PC-3 (cell line): Measurements from ENCODE around the gene CRPPA. TPM values are rescaled to one million over a fixed set of nuclear protein-coding genes. Genes with fewer than 3 reads are reported as not detected.
"Not testable (repeated sequence)": the region's sequence is repeated elsewhere in the genome, so short reads cannot be mapped to it uniquely, and the experiment has no call there.

Source experiments
- ATAC-seq: fragments of 200-7000 bp; cut with Tn5 transposase; 2 replicates; pipeline ENCODE4 v1.9.1; 2020; ENCODE audit warnings: mild to moderate bottlenecking, moderate library complexity
- BruUV-seq: library from RNA; stranded (reverse); fragments of 400-500 nt; replicated peaks from 2 replicates; lab custom pipeline; 2021; lab: Mats Ljungman, UMichigan
- CTCF ChIA-PET: fragments of 300-600 bp; sonication (Branson Sonifier 250); formaldehyde crosslinking; loops from one replicate; lab custom pipeline; 2022; ENCODE audit warnings: antibody characterized with exemption; lab: Charles Lee
- POLR2A ChIA-PET: fragments of 300-600 bp; sonication (Branson Sonifier 250); formaldehyde crosslinking; loops from one replicate; lab custom pipeline; 2022; ENCODE audit warnings: antibody characterized with exemption; ENCODE audit not compliant: unreplicated experiment; lab: Charles Lee
- DNase-seq: peaks from one replicate; pipeline ENCODE4 v3.0.0-alpha.2; 2015
- H2AFZ ChIP-seq: fragments of 300-600 bp; sonication (generic); 2 replicates; pipeline ENCODE4 v1.6.0; 2016; ENCODE audit warnings: antibody characterized with exemption, low read length
- H3F3A ChIP-seq: fragments of 300-600 bp; sonication (generic); one replicate; pipeline ENCODE4 v1.6.0; 2017; ENCODE audit warnings: antibody characterized with exemption, low read length, control low read depth, mild to moderate bottlenecking; ENCODE audit not compliant: unreplicated experiment
- H3K27ac ChIP-seq: fragments of 300-600 bp; sonication (generic); 2 replicates; pipeline ENCODE4 v1.5.1; 2016; ENCODE audit warnings: mild to moderate bottlenecking, low read length
- H3K27me3 ChIP-seq: fragments of 300-600 bp; sonication (generic); 2 replicates; pipeline ENCODE4 v1.6.1; 2016; ENCODE audit warnings: low read length, mixed read lengths
- H3K36me3 ChIP-seq: fragments of 300-600 bp; sonication (generic); 2 replicates; pipeline ENCODE4 v1.6.1; 2016; ENCODE audit warnings: low read depth, mixed run types, low read length, mixed read lengths
- H3K4me1 ChIP-seq: fragments of 300-600 bp; sonication (generic); 2 replicates; pipeline ENCODE4 v1.5.1; 2016; ENCODE audit warnings: low read length; ENCODE audit not compliant: insufficient read depth
- H3K4me2 ChIP-seq: fragments of 300-600 bp; sonication (generic); 2 replicates; pipeline ENCODE4 v1.6.0; 2016; ENCODE audit warnings: low read length
- H3K4me3 ChIP-seq: fragments of 300-600 bp; sonication (generic); 2 replicates; pipeline ENCODE4 v1.5.1; 2016; ENCODE audit warnings: mild to moderate bottlenecking, low read length, mixed read lengths
- H3K79me2 ChIP-seq: fragments of 300-600 bp; sonication (generic); 2 replicates; pipeline ENCODE4 v1.6.1; 2017; ENCODE audit warnings: low read length, mixed read lengths
- H3K9ac ChIP-seq: fragments of 300-600 bp; sonication (generic); 2 replicates; pipeline ENCODE4 v1.6.0; 2016; ENCODE audit warnings: mild to moderate bottlenecking, low read length
- H3K9me2 ChIP-seq: fragments of 300-600 bp; sonication (generic); replicated peaks from 2 replicates; pipeline ENCODE4 v1.6.1; 2016; ENCODE audit warnings: mixed run types, low read length, mixed read lengths
- H3K9me3 ChIP-seq: fragments of 300-600 bp; sonication (generic); 2 replicates; pipeline ENCODE4 v1.6.1; 2016; ENCODE audit warnings: low read length, mixed read lengths
- H4K20me1 ChIP-seq: fragments of 300-600 bp; sonication (generic); 2 replicates; pipeline ENCODE4 v1.6.1; 2016; ENCODE audit warnings: low read length, mixed read lengths
- EZH2 ChIP-seq: fragments of 300-600 bp; sonication (generic); IDR thresholded peaks from one replicate; pipeline ENCODE4 v1.6.1; 2017; ENCODE audit warnings: antibody characterized with exemption, mild to moderate bottlenecking, low read length; ENCODE audit not compliant: unreplicated experiment
- EZH2phosphoT487 ChIP-seq: fragments of 300-600 bp; sonication (generic); IDR thresholded peaks from 2 replicates; pipeline ENCODE4 v1.6.1; 2018; ENCODE audit warnings: mild to moderate bottlenecking, antibody characterized with exemption, low read length, borderline replicate concordance
- intact Hi-C: fragments of 100-400 bp; cut with micrococcal nuclease; formaldehyde crosslinking; loops from 2 replicates; pipeline ENCODE4 v1.9.0; 2023
- total RNA-seq: library from RNA; depleted of rRNA; stranded (reverse); fragments of >200 nt; gene quantifications from 2 replicates; pipeline ENCODE4 v1.2.3, GENCODE V29; 2014
- TF ChIP-seq, protein P1 (sequence below): fragments of 300-600 bp; sonication (generic); conservative IDR thresholded peaks from 2 replicates; pipeline ENCODE4 v1.5.1; 2017; ENCODE audit warnings: antibody characterized with exemption, low read depth, mild to moderate bottlenecking, low read length

CRPPA gene
- total RNA-seq, 1 experiment from 2014 or later, result 1.2 TPM

DNA sequence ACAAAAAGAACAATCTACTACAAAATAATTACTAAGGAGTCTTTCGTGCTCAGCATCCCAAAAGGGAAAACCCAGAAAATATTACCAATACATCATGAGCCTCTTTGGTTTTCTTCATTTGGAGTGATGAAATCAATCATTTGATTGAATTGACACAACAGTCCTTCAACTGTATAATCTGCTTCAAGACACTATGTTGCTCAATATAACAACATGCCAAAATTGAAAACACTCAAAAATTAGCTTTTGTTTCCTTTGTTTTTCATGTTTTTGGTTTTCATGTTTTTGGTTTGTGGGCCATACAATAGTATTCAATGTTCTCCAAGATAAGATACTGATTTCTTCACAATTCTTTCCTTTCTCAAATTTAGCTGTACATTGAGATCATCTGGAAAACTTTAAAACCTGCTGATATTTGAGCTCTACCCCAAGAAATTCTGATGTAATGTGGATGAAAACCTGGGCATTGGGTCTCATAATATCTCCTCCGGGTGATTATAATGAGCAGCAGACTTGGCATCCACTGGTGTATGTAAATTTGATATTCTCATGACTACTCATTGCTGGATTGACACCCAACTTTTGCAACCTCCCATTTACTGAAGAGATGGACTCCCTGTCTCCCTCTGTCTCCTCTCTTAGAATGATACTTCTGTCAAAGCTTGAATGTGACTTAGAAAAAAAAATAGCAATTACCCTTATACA, 39.6 kb upstream of the CRPPA start:
- DNase-seq (no peak), ATAC-seq (no peak)
- ChIA-PET POLR2A (no interaction called here), CTCF (no interaction called here)
- H3K79me2 ChIP-seq, result no peaks in the 10 kb centered on the region
- no peak overlapping the region for H2AFZ ChIP-seq
- TF ChIP-seq EZH2 (no peak), EZH2phosphoT487 (no peak)
- TF ChIP-seq, protein P1, sequence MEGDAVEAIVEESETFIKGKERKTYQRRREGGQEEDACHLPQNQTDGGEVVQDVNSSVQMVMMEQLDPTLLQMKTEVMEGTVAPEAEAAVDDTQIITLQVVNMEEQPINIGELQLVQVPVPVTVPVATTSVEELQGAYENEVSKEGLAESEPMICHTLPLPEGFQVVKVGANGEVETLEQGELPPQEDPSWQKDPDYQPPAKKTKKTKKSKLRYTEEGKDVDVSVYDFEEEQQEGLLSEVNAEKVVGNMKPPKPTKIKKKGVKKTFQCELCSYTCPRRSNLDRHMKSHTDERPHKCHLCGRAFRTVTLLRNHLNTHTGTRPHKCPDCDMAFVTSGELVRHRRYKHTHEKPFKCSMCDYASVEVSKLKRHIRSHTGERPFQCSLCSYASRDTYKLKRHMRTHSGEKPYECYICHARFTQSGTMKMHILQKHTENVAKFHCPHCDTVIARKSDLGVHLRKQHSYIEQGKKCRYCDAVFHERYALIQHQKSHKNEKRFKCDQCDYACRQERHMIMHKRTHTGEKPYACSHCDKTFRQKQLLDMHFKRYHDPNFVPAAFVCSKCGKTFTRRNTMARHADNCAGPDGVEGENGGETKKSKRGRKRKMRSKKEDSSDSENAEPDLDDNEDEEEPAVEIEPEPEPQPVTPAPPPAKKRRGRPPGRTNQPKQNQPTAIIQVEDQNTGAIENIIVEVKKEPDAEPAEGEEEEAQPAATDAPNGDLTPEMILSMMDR, result no peak
- H3K9me3 ChIP-seq, result no peaks in the 10 kb centered on the region
- no peak overlapping the region for H3K4me2 ChIP-seq
- H3K4me3 ChIP-seq, result no peak overlapping the region
- H3K9me2 ChIP-seq, result no peaks in the 10 kb centered on the region
- H3K36me3 ChIP-seq, result no peaks in the 10 kb centered on the region
- BruUV-seq, result no TSS peak
- H3F3A ChIP-seq, result no peaks in the 10 kb centered on the region
- H3K4me1 ChIP-seq, result no peaks in the 10 kb centered on the region
- H3K27me3 ChIP-seq, result no peaks in the 10 kb centered on the region
- H3K27ac ChIP-seq, result no peak overlapping the region
- no peak overlapping the region for H3K9ac ChIP-seq
- no peaks in the 10 kb centered on the region for H4K20me1 ChIP-seq
- intact Hi-C loops, result no loop called here

DNA sequence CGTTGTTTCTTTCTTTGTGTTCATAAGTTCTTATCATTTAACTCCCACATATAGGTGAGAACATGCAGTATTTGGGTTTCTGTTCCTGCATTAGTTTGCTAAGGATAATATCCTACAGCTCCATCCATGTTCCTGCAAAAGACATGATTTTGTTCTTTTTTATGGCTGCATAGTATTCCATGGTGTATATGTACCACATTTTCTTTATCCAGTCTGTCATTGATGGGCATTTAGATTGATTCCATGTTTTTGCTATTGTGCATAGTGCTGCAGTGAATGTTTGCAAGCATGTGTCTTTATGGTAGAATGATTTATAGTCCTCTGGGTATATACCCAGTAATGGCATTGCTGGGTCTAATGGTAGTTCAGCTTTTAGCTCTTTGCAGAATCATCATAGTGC, 35.0 kb upstream of the CRPPA start:
- DNase-seq, H3K9me3 ChIP-seq, H3F3A ChIP-seq, H3K27me3 ChIP-seq, H2AFZ ChIP-seq, H3K9ac ChIP-seq, H3K4me3 ChIP-seq, H3K36me3 ChIP-seq, H3K27ac ChIP-seq, POLR2A ChIA-PET, CTCF ChIA-PET, H3K79me2 ChIP-seq, H4K20me1 ChIP-seq, H3K4me1 ChIP-seq, intact Hi-C loops, BruUV-seq, H3K9me2 ChIP-seq, ATAC-seq, H3K4me2 ChIP-seq: not testable (repeated sequence)

DNA sequence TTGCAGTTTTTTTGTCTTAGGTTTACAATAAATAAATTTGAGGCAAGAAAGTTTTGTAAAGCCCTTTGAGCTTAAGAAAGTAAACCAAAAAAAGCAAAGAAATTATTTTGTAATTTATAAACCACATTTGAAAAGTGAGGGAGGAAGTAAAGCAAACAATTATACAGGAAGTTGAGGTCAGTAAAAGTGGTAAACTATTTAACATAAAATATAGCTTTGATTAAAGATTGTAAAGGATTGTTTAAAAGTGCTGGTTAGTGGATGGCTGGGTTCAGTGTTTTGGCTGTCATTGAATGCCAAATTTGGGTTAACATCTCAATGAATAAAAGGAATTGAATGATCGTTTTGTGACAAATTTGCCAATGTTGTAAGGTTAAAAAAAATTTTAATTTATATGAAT, 34.3 kb upstream of the CRPPA start:
- Histone ChIP-seq H3K36me3 (no peaks in the 10 kb centered on the region), H4K20me1 (no peaks in the 10 kb centered on the region), H2AFZ (no peak overlapping the region), H3K4me2 (no peak overlapping the region), H3F3A (no peaks in the 10 kb centered on the region), H3K27me3 (no peaks in the 10 kb centered on the region), H3K27ac (no peak overlapping the region), H3K4me1 (no peaks in the 10 kb centered on the region), H3K9me2 (no peaks in the 10 kb centered on the region), H3K9ac (no peak overlapping the region), H3K4me3 (no peak overlapping the region), H3K9me3 (no peaks in the 10 kb centered on the region), H3K79me2 (no peaks in the 10 kb centered on the region)
- CTCF ChIA-PET, result no interaction called here
- no peak for ATAC-seq
- intact Hi-C loops, result no loop called here
- DNase-seq, result no peak
- POLR2A ChIA-PET, result no interaction called here
- TF ChIP-seq EZH2phosphoT487, result no peak
- BruUV-seq, result no TSS peak

DNA sequence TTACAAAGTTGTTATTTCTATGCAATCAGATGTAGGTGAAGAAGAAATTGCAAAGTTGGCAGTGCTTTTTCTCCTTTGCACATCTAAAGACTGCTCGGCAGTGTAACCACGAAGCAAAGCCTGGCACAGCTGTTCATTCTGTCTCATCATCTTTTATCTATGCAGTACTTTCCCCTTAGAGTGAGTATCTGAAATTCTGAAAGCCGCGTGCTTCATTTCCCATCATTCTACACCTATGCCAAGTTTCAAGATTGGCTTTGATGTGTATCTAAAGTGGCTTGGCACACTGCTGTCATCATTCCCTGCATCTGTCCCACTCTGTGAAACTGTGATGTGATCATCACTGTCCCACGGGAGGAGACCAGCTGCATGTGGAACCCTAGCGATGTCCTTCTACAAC, 29.0 kb upstream of the CRPPA start:
- Histone ChIP-seq H3K27ac (no peak overlapping the region), H3F3A (no peaks in the 10 kb centered on the region), H3K4me2 (no peak overlapping the region), H2AFZ (no peak overlapping the region), H3K4me3 (no peak overlapping the region), H4K20me1 (no peaks in the 10 kb centered on the region), H3K4me1 (no peaks in the 10 kb centered on the region; the same call in 1 of the 2 replicates), H3K36me3 (no peaks in the 10 kb centered on the region), H3K9me2 (no peaks in the 10 kb centered on the region), H3K27me3 (no peaks in the 10 kb centered on the region), H3K9me3 (no peaks in the 10 kb centered on the region), H3K79me2 (no peaks in the 10 kb centered on the region), H3K9ac (no peak overlapping the region)
- no TSS peak for BruUV-seq
- TF ChIP-seq, protein P1, result no peak
- TF ChIP-seq EZH2 (no peak), EZH2phosphoT487 (no peak)
- no peak for DNase-seq
- ChIA-PET POLR2A (no interaction called here), CTCF (no interaction called here)
- intact Hi-C loops, result no loop called here
- ATAC-seq, result no peak
